Measurements from ENCODE around the gene ESRRA. TPM values are rescaled to one million over a fixed set of nuclear protein-coding genes. Genes with fewer than 3 reads are reported as not detected.

Gene ESRRA
- total and polyA plus RNA-seq, 9 of the 15 experiments (the other 6 are each of a cell fraction or from before 2014, with no cell fraction given) = 0.27 to 89.7 (median 23.7) TPM

DNA sequence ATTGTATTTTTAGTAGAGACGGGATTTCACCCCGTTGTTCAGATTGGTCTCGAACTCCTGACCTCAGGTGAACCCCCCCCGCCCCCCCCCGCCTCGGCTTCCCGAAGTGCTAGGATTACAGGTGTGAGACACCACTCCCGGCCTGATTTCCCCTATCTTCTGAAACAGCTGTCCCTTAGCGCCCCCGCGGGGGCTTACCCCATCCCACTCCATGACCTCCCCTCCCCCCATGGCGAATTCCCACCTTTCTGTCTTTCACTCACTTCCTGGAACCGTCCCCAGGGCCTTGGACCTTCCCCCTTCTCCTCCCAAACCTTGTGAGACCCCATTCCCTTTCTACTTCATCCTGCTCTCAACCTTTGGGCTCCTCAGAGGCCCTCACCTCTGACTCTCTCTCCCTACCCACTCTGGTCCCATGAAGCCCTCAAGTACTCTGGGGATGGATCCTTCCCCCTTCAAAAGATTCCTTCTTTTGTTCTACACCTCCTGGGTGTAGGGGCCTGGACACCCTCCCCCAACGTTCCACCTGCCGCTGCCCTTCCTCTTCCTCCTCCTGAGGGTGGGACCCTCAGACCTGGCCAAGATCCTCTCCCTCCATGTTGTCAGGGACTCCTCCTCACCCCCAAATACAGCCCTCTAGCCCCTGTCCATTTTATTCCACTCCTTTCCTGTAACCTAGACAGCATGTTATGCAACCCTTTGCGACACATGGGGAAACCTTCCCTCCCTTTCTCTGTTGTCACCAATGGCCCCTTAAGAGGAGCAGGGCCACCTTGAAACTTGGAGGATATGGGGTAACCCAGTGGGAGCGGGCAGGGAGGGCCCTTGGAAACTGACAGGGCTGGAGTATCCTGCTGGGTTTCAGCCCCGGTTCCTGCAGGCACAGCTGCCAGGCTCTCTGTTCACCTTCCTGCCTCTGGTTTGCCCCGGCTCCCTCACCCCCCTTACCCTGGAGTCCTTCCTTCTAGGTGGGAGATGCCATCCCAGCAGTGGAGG lies 13.7 kb downstream of the ESRRA start (continued):
- TF ChIP-seq, protein P1, sequence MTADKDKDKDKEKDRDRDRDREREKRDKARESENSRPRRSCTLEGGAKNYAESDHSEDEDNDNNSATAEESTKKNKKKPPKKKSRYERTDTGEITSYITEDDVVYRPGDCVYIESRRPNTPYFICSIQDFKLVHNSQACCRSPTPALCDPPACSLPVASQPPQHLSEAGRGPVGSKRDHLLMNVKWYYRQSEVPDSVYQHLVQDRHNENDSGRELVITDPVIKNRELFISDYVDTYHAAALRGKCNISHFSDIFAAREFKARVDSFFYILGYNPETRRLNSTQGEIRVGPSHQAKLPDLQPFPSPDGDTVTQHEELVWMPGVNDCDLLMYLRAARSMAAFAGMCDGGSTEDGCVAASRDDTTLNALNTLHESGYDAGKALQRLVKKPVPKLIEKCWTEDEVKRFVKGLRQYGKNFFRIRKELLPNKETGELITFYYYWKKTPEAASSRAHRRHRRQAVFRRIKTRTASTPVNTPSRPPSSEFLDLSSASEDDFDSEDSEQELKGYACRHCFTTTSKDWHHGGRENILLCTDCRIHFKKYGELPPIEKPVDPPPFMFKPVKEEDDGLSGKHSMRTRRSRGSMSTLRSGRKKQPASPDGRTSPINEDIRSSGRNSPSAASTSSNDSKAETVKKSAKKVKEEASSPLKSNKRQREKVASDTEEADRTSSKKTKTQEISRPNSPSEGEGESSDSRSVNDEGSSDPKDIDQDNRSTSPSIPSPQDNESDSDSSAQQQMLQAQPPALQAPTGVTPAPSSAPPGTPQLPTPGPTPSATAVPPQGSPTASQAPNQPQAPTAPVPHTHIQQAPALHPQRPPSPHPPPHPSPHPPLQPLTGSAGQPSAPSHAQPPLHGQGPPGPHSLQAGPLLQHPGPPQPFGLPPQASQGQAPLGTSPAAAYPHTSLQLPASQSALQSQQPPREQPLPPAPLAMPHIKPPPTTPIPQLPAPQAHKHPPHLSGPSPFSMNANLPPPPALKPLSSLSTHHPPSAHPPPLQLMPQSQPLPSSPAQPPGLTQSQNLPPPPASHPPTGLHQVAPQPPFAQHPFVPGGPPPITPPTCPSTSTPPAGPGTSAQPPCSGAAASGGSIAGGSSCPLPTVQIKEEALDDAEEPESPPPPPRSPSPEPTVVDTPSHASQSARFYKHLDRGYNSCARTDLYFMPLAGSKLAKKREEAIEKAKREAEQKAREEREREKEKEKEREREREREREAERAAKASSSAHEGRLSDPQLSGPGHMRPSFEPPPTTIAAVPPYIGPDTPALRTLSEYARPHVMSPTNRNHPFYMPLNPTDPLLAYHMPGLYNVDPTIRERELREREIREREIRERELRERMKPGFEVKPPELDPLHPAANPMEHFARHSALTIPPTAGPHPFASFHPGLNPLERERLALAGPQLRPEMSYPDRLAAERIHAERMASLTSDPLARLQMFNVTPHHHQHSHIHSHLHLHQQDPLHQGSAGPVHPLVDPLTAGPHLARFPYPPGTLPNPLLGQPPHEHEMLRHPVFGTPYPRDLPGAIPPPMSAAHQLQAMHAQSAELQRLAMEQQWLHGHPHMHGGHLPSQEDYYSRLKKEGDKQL (CRISPR knock-in tag; IDR thresholded peaks at IDR 0.05; ENCODE audit: borderline replicate concordance) = 0 out of 2 replicates have a peak, but pooled peaks have one; percentile 57
- peak; percentile 73 for TF ChIP-seq CBFA2T3 (IDR thresholded peaks at IDR 0.05)
- TF ChIP-seq FOXJ2 (tag; IDR thresholded peaks at IDR 0.05) = peak; percentile 34; the same call in 1 of the 2 replicates
- TF ChIP-seq E2F3 (CRISPR knock-in tag; IDR thresholded peaks at IDR 0.05) = 0 out of 2 replicates have a peak, but pooled peaks have one; percentile 23
- TF ChIP-seq RBM34 (IDR thresholded peaks at IDR 0.05; ENCODE audit: borderline replicate concordance, insufficient read depth, low read length) = no peak
- TF ChIP-seq, protein P2, sequence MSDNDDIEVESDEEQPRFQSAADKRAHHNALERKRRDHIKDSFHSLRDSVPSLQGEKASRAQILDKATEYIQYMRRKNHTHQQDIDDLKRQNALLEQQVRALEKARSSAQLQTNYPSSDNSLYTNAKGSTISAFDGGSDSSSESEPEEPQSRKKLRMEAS (CRISPR knock-in tag; IDR thresholded peaks at IDR 0.05) = peak; percentile 60; the same call in 1 of the 2 replicates
- no peak for TF ChIP-seq POLR3A (IDR thresholded peaks at IDR 0.05; ENCODE audit: borderline replicate concordance, extremely low read depth, insufficient read depth, insufficient read length)
- TF ChIP-seq, protein P3, sequence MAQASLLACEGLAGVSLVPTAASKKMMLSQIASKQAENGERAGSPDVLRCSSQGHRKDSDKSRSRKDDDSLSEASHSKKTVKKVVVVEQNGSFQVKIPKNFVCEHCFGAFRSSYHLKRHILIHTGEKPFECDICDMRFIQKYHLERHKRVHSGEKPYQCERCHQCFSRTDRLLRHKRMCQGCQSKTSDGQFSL (CRISPR knock-in tag; IDR thresholded peaks at IDR 0.05) = no peak
- TF ChIP-seq, protein P3 (tag; IDR thresholded peaks at IDR 0.05) = peak in 1 of 2 experiments; percentile 79; a peak in 2 of 4 replicates
- peak; percentile 45 to 62; a peak in 3 of 4 replicates for TF ChIP-seq KDM1A (IDR thresholded peaks at IDR 0.05)
- peak; percentile 43; the same call in 1 of the 2 replicates for TF ChIP-seq TAL1 (IDR thresholded peaks at IDR 0.05)
- peak; percentile 68 for TF ChIP-seq CEBPG (CRISPR knock-in tag; IDR thresholded peaks at IDR 0.05)
- peak; percentile 61 to 68 for TF ChIP-seq CEBPG (tag; conservative IDR thresholded peaks at IDR 0.05 in 1 of 2, IDR thresholded peaks at IDR 0.05 in 1 of 2)
- TF ChIP-seq, protein P4, sequence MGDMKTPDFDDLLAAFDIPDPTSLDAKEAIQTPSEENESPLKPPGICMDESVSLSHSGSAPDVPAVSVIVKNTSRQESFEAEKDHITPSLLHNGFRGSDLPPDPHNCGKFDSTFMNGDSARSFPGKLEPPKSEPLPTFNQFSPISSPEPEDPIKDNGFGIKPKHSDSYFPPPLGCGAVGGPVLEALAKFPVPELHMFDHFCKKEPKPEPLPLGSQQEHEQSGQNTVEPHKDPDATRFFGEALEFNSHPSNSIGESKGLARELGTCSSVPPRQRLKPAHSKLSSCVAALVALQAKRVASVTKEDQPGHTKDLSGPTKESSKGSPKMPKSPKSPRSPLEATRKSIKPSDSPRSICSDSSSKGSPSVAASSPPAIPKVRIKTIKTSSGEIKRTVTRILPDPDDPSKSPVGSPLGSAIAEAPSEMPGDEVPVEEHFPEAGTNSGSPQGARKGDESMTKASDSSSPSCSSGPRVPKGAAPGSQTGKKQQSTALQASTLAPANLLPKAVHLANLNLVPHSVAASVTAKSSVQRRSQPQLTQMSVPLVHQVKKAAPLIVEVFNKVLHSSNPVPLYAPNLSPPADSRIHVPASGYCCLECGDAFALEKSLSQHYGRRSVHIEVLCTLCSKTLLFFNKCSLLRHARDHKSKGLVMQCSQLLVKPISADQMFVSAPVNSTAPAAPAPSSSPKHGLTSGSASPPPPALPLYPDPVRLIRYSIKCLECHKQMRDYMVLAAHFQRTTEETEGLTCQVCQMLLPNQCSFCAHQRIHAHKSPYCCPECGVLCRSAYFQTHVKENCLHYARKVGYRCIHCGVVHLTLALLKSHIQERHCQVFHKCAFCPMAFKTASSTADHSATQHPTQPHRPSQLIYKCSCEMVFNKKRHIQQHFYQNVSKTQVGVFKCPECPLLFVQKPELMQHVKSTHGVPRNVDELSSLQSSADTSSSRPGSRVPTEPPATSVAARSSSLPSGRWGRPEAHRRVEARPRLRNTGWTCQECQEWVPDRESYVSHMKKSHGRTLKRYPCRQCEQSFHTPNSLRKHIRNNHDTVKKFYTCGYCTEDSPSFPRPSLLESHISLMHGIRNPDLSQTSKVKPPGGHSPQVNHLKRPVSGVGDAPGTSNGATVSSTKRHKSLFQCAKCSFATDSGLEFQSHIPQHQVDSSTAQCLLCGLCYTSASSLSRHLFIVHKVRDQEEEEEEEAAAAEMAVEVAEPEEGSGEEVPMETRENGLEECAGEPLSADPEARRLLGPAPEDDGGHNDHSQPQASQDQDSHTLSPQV (IDR thresholded peaks at IDR 0.05) = 0 out of 2 replicates have a peak, but pooled peaks have one; percentile 38
- TF ChIP-seq HMG20A (CRISPR knock-in tag; conservative IDR thresholded peaks at IDR 0.05) = no peak
